ENCODE results near the gene MXRA8. TPM values are rescaled to one million over a fixed set of nuclear protein-coding genes. Genes with fewer than 3 reads are reported as not detected.

MXRA8 gene
- polyA plus RNA-seq, 2 of the 4 experiments (the other 2 are of a cell fraction) = 0.12 to 0.22 TPM

GRCh38 chr1:1401457-1402010 lies 43.2 kb upstream of the MXRA8 start:
- ChIA-PET POLR2A (interaction anchor here (1.0 to 1.1 kb wide), 2 partner anchors 23 to 26 kb away, joined by 3 to 6 read pairs; partner anchors contain the start of gene AURKAIP1), CTCF (interaction anchor here (0.6 to 2.3 kb wide), 11 partner anchors 9 to 108 kb away, joined by 3 to 13 read pairs (median 4); partner anchors contain the start of gene AURKAIP1)
- H3K4me1 ChIP-seq = peaks cover 37% of the 10 kb centered on the region
- ATAC-seq (no peak), FAIRE-seq (no peak), DNase-seq (ENCODE audit: low read depth in 1 of 2, low spot score in 1 of 2) (no peak)
- TF ChIP-seq FOSB (CRISPR knock-in tag; IDR thresholded peaks at IDR 0.05) (no peak), CEBPB (IDR thresholded peaks at IDR 0.05) (no peak), KDM1A (IDR thresholded peaks at IDR 0.05; ENCODE audit: low read depth) (no peak)
- TF ChIP-seq, protein P1, sequence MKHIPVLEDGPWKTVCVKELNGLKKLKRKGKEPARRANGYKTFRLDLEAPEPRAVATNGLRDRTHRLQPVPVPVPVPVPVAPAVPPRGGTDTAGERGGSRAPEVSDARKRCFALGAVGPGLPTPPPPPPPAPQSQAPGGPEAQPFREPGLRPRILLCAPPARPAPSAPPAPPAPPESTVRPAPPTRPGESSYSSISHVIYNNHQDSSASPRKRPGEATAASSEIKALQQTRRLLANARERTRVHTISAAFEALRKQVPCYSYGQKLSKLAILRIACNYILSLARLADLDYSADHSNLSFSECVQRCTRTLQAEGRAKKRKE (CRISPR knock-in tag; IDR thresholded peaks at IDR 0.05; ENCODE audit: low read depth) = no peak
- H3K4me2 ChIP-seq = peak overlapping the region; percentile 79; the same call in 2 of the 3 replicates
- no peak overlapping the region for H3K4me3 ChIP-seq
- H3K27ac ChIP-seq = peak overlapping the region in 1 of 2 experiments; percentile 15; a peak in 1 of 6 replicates
- 77% methylated on average over 4 of the region's 7 CpGs for WGBS (ENCODE audit: missing lambda C conversion rate)
- H3K9me3 ChIP-seq = no peaks in the 10 kb centered on the region

DNA sequence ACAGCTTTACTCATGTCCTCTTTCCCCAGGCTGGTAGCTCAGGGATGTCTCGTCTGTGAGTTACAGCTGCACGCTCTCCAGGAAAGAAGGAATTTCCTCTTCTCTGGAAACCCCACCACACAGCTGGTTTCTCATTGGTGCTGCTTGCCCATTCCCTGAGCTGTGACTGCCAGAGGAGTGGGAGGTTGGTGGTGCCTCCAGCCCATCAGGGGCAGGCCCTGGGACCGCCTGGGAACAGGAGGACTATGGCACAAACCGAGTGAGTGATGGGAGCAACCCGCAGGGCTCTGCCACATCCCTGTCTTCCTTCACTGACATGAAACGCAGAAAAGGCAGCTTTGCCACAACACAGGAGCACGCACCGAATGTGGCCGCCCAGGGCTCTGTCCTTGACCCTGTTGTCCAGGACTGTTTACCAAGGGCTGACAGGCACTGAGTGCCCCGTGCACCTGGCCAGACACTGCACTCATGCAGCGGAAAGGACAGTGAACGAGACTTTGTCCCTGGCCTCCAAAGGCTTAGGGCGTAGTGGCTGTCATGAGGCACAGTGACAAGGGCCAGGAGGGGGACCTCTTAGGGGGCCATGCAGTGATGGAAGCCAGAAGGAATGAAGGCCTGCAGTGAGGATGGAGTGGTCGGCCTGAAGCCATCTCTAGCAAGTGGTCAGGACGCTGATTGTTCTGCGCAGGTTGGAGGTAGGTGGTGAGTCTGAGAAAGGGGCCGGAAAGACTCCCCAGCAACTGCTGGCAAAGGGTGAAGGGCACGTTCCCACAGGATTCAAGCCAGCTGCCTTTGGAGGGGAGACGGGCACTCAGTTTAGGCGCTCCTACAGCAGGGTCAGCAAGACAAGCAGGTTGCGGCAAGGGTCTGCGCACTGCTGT lies 42.5 kb upstream of the MXRA8 start:
- no peak for TF ChIP-seq HES2 (IDR thresholded peaks at IDR 0.05)
- 0 out of 2 replicates have a peak, but pooled peaks have one; percentile 7 for TF ChIP-seq POLR2A (IDR thresholded peaks at IDR 0.05; ENCODE audit: low read length)
- POLR2A ChIA-PET = interaction anchor here (1.0 kb wide), 1 partner anchor 31 kb away, joined by 3 read pairs; no protein-coding TSS in a partner anchor
- WGBS (ENCODE audit: missing lambda C conversion rate) = 83% methylated on average over 13 of the region's 22 CpGs
- Histone ChIP-seq H3K4me2 (peak overlapping the region; percentile 79), H3K27ac (peak overlapping the region; percentile 87 to 99), H3K4me3 (peak overlapping the region; percentile 96), H3K4me1 (peaks cover 34% of the 10 kb centered on the region), H3K9me3 (no peaks in the 10 kb centered on the region)
- no peak for ATAC-seq
- CTCF ChIA-PET = interaction anchor here (1.1 to 2.3 kb wide), 7 partner anchors 9 to 53 kb away, joined by 3 to 13 read pairs (median 6); no protein-coding TSS in a partner anchor
- no peak for DNase-seq (ENCODE audit: low read depth in 1 of 2, low spot score in 1 of 2)
- FAIRE-seq = no peak

DNA sequence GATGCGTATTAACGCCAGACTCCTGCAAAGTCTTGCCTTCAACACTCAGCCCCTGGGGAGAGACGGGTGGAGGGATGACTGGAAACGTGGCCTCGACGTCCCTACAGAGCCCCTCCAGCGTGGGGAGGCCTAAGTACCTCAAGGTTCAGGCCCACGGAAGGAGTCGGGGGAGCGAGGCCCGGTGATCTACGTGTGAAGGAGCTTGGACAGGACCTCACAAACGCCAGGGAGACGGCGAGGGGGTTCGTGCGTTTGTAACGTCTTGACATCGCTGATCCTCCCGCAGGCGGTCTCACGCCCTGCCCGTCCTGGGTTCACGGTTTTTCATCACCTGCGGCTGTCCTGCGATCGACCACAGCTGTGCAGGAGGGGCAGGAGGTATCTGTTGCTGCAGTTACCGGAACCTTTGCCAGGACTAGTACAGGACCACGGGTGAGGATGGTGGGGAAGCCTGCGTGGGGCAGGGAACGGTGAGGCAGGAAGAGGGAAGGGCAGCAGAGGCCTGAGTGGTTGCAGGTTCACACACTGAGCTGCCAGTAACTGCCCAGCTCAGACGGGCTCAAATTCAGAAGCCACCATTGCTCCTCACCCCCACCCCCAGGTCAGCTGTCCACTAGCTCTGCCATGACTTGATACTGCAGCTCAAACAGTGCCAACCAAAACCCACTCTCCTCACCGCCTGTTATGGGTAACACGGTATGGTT lies 41.7 kb upstream of the MXRA8 start:
- WGBS (ENCODE audit: missing lambda C conversion rate) = 10% methylated on average over 16 of the region's 34 CpGs
- FAIRE-seq (no peak), DNase-seq (ENCODE audit: low read depth in 1 of 2, low spot score in 1 of 2) (no peak), ATAC-seq (peak; percentile 6 to 19; a peak in 5 of 6 replicates)
- Histone ChIP-seq H3K9me3 (no peaks in the 10 kb centered on the region), H3K27ac (peak overlapping the region; percentile 87 to 99), H3K4me3 (peak overlapping the region; percentile 96), H3K4me1 (peaks cover 29% of the 10 kb centered on the region), H3K4me2 (peak overlapping the region; percentile 79)
- ChIA-PET POLR2A (interaction anchor here (1.0 to 1.7 kb wide), 2 partner anchors 25 to 31 kb away, joined by 3 to 20 read pairs; partner anchors contain the start of gene AURKAIP1), CTCF (interaction anchor here (0.6 to 2.4 kb wide), 7 partner anchors 12 to 105 kb away, joined by 3 to 8 read pairs (median 6); no protein-coding TSS in a partner anchor)
- TF ChIP-seq POLR2A (IDR thresholded peaks at IDR 0.05; ENCODE audit: low read length) = peak; percentile 13; the same call in 1 of the 2 replicates
- TF ChIP-seq MAFK (IDR thresholded peaks at IDR 0.05; ENCODE audit: partially characterized antibody) = no peak
- no peak for TF ChIP-seq HEYL (CRISPR knock-in tag; IDR thresholded peaks at IDR 0.05)
- 0 out of 2 replicates have a peak, but pooled peaks have one; percentile 12 for TF ChIP-seq NFE2L2 (conservative IDR thresholded peaks at IDR 0.05; ENCODE audit: low read length)
- 0 out of 2 replicates have a peak, but pooled peaks have one; percentile 3 for TF ChIP-seq E2F6 (IDR thresholded peaks at IDR 0.05; ENCODE audit: borderline replicate concordance, low read depth)
- TF ChIP-seq POLR2AphosphoS2 (conservative IDR thresholded peaks at IDR 0.05; ENCODE audit: low read length) = 0 out of 2 replicates have a peak, but pooled peaks have one; percentile 51
